WTC11 (cell line): ENCODE data around the gene STXBP2. TPM values are rescaled to one million over a fixed set of nuclear protein-coding genes. Genes with fewer than 3 reads are reported as not detected.
A peak's percentile ranks its signal among the peaks of the same experiment; 100 is the strongest.

Experiments
- ATAC-seq: fragments of 200-7000 bp; cut with Tn5 transposase; 2 replicates; pipeline ENCODE4 v1.10.0; 2021; ENCODE audit warnings: mild to moderate bottlenecking, moderate library complexity
- CTCF ChIA-PET: fragments of 300-600 bp; sonication (Branson Sonifier 250); formaldehyde crosslinking; loops from one replicate; lab custom pipeline; 2021; ENCODE audit warnings: antibody characterized with exemption; lab: Charles Lee
- POLR2A ChIA-PET: fragments of 350-600 bp; sonication (Branson Sonifier 250); formaldehyde crosslinking; loops from one replicate; lab custom pipeline; 2021; ENCODE audit warnings: antibody characterized with exemption; lab: Charles Lee
- DNase-seq: peaks from one replicate; pipeline ENCODE4 v3.0.0; 2021; ENCODE audit warnings: low spot score
- H3K27ac Mint-ChIP-seq: 2 replicates; pipeline ENCODE4 v1.8.0; 2021; ENCODE audit warnings: mixed read lengths
- H3K27me3 Mint-ChIP-seq: 2 replicates; pipeline ENCODE4 v1.8.0; 2021; ENCODE audit warnings: low read depth, mild to moderate bottlenecking, moderate library complexity, mixed read lengths
- H3K36me3 Mint-ChIP-seq: 2 replicates; pipeline ENCODE4 v1.8.0; 2021; ENCODE audit warnings: mixed read lengths
- H3K4me1 Mint-ChIP-seq: 2 replicates; pipeline ENCODE4 v1.8.0; 2022; ENCODE audit warnings: mixed read lengths
- H3K4me3 Mint-ChIP-seq: 2 replicates; pipeline ENCODE4 v1.8.0; 2021; ENCODE audit warnings: mild to moderate bottlenecking, moderate library complexity, mixed read lengths
- H3K9me3 Mint-ChIP-seq: 2 replicates; pipeline ENCODE4 v1.8.0; 2021; ENCODE audit warnings: mixed read lengths
- AFF4 ChIP-seq: sonication (generic); formaldehyde crosslinking; IDR thresholded peaks from 2 replicates; pipeline ENCODE4 v1.8.1; 2023; ENCODE audit warnings: mild to moderate bottlenecking, missing genetic modification reagents, borderline replicate concordance
- ARID4B ChIP-seq: sonication (generic); formaldehyde crosslinking; IDR thresholded peaks from 2 replicates; pipeline ENCODE4 v1.8.0; 2023; ENCODE audit warnings: missing genetic modification reagents, mild to moderate bottlenecking, borderline replicate concordance
- CBFB ChIP-seq: sonication (generic); formaldehyde crosslinking; IDR thresholded peaks from 2 replicates; pipeline ENCODE4 v1.8.1; 2022; ENCODE audit warnings: mild to moderate bottlenecking, low read depth, missing genetic modification reagents
- CTCF ChIP-seq: fragments of 200-600 bp; IDR thresholded peaks from 2 replicates; pipeline ENCODE4 v1.8.0; 2022; ENCODE audit warnings: antibody characterized with exemption
- ELF4 ChIP-seq: sonication (generic); formaldehyde crosslinking; IDR thresholded peaks from 2 replicates; pipeline ENCODE4 v1.8.1; 2022; ENCODE audit warnings: low read depth, mild to moderate bottlenecking, moderate library complexity, missing genetic modification reagents
- EMX1 ChIP-seq: fragments of 250-450 bp; sonication (Bioruptor Pico); IDR thresholded peaks from 2 replicates; pipeline ENCODE4 v1.8.0; 2021; ENCODE audit warnings: mild to moderate bottlenecking
- FOXJ3 ChIP-seq: sonication (generic); formaldehyde crosslinking; IDR thresholded peaks from 2 replicates; pipeline ENCODE4 v1.9.0; 2021; ENCODE audit warnings: missing genetic modification reagents, mild to moderate bottlenecking, borderline replicate concordance
- FOXK1 ChIP-seq: sonication (generic); formaldehyde crosslinking; IDR thresholded peaks from 2 replicates; pipeline ENCODE4 v1.8.0; 2022; ENCODE audit warnings: mild to moderate bottlenecking, moderate library complexity, missing genetic modification reagents
- IRF1 ChIP-seq: sonication (generic); formaldehyde crosslinking; IDR thresholded peaks from 2 replicates; pipeline ENCODE4 v1.8.0; 2023; ENCODE audit warnings: missing genetic modification reagents
- MXD4 ChIP-seq: fragments of 250-450 bp; sonication (Bioruptor Pico); IDR thresholded peaks from 2 replicates; pipeline ENCODE4 v1.8.0; 2021; ENCODE audit warnings: mild to moderate bottlenecking, moderate library complexity, borderline replicate concordance
- NR2C2 ChIP-seq: sonication (generic); formaldehyde crosslinking; IDR thresholded peaks from 2 replicates; pipeline ENCODE4 v1.8.0; 2022; ENCODE audit warnings: mild to moderate bottlenecking, missing genetic modification reagents
- RORB ChIP-seq: fragments of 250-450 bp; sonication (Bioruptor Pico); IDR thresholded peaks from 2 replicates; pipeline ENCODE4 v1.9.0; 2021; ENCODE audit warnings: mild to moderate bottlenecking
- SOX15 ChIP-seq: fragments of 250-450 bp; sonication (Bioruptor Pico); IDR thresholded peaks from 2 replicates; pipeline ENCODE4 v1.9.0; 2021; ENCODE audit warnings: mild to moderate bottlenecking
- TEAD4 ChIP-seq: sonication (generic); formaldehyde crosslinking; IDR thresholded peaks from 2 replicates; pipeline ENCODE4 v1.8.0; 2022; ENCODE audit warnings: mild to moderate bottlenecking, missing genetic modification reagents
- USF1 ChIP-seq: sonication (generic); formaldehyde crosslinking; IDR thresholded peaks from 2 replicates; pipeline ENCODE4 v1.8.0; 2022; ENCODE audit warnings: mild to moderate bottlenecking, missing genetic modification reagents
- USF2 ChIP-seq: sonication (generic); formaldehyde crosslinking; IDR thresholded peaks from 2 replicates; pipeline ENCODE4 v1.8.1; 2023; ENCODE audit warnings: mild to moderate bottlenecking, missing genetic modification reagents, moderate library complexity
- ZBTB43 ChIP-seq: sonication (generic); formaldehyde crosslinking; IDR thresholded peaks from 2 replicates; pipeline ENCODE4 v1.8.1; 2023; ENCODE audit warnings: mild to moderate bottlenecking, missing genetic modification reagents
- ZMAT4 ChIP-seq: fragments of 250-450 bp; sonication (Bioruptor Pico); IDR thresholded peaks from 2 replicates; pipeline ENCODE4 v1.9.0; 2021; ENCODE audit warnings: mild to moderate bottlenecking
- ZNF121 ChIP-seq: sonication (generic); formaldehyde crosslinking; IDR thresholded peaks from 2 replicates; pipeline ENCODE4 v1.8.0; 2023; ENCODE audit warnings: missing genetic modification reagents
- ZNF219 ChIP-seq: sonication (generic); formaldehyde crosslinking; IDR thresholded peaks from 2 replicates; pipeline ENCODE4 v1.8.0; 2023; ENCODE audit warnings: missing genetic modification reagents, mild to moderate bottlenecking, borderline replicate concordance
- total RNA-seq: library from RNA; stranded (reverse); gene quantifications from 3 replicates; pipeline ENCODE4 v1.2.3, GENCODE V29; 2021

Gene STXBP2
- total RNA-seq, 1 experiment from 2014 or later: 68.9 TPM

GRCh38 chr19:7668842-7669241, 31.9 kb downstream of the STXBP2 start, which contains the start of gene RETN:
RETN (plus strand) TSS chr19:7669049; CDS start chr19:7669327, 278 bp downstream.
- Mint-ChIP-seq H3K4me1 (peaks cover 9% of the 10 kb centered on the region), H3K27me3 (peaks cover 82% of the 10 kb centered on the region), H3K4me3 (peak within 1 kb of the TSS; percentile 86), H3K36me3 (no peaks in the 10 kb centered on the region), H3K9me3 (peaks cover 1% of the 10 kb centered on the region), H3K27ac (no peak within 1 kb of the TSS)
- POLR2A ChIA-PET: interaction anchor here (0.5 kb wide), 1 partner anchor 116 kb away, joined by 3 read pairs; no protein-coding TSS in a partner anchor
- CTCF ChIA-PET: interaction anchor here (3.1 to 5.5 kb wide), 2 partner anchors 12 to 101 kb away, joined by 31 to 57 read pairs; partner anchors contain the start of gene TRAPPC5
- no peak for DNase-seq
- ATAC-seq: no peak
- TF ChIP-seq CBFB (CRISPR knock-in tag) (no peak), ZBTB43 (CRISPR knock-in tag) (no peak), USF2 (CRISPR knock-in tag) (no peak)

GRCh38 chr19:7669641-7670040, 32.7 kb downstream of the STXBP2 start:
- CTCF ChIA-PET: interaction anchor here (1.8 to 5.5 kb wide), 3 partner anchors 11 to 130 kb away, joined by 5 to 57 read pairs (median 31); partner anchors contain the start of gene TRAPPC5

More at GRCh38 chr19:7669641-7670040, 32.7 kb downstream of the STXBP2 start:
- Mint-ChIP-seq H3K9me3 (peaks cover 5% of the 10 kb centered on the region), H3K27ac (no peak overlapping the region), H3K4me1 (peaks cover 9% of the 10 kb centered on the region), H3K27me3 (peaks cover 90% of the 10 kb centered on the region), H3K4me3 (peak overlapping the region; percentile 86), H3K36me3 (no peaks in the 10 kb centered on the region; the same call in 1 of the 2 replicates)
- DNase-seq (no peak), ATAC-seq (no peak)
- TF ChIP-seq TEAD4 (CRISPR knock-in tag): no peak
- TF ChIP-seq ZMAT4 (CRISPR knock-in tag): no peak
- no peak for TF ChIP-seq USF1 (CRISPR knock-in tag)
- TF ChIP-seq NR2C2 (CRISPR knock-in tag): no peak
- no peak for TF ChIP-seq ELF4 (CRISPR knock-in tag)
- no peak for TF ChIP-seq EMX1 (CRISPR knock-in tag)
- no peak for TF ChIP-seq ZNF219 (CRISPR knock-in tag)
- no peak for TF ChIP-seq CTCF
- TF ChIP-seq FOXJ3 (CRISPR knock-in tag): no peak
- TF ChIP-seq ARID4B (CRISPR knock-in tag): no peak
- no peak for TF ChIP-seq FOXK1 (CRISPR knock-in tag)
- TF ChIP-seq SOX15: no peak
- no peak for TF ChIP-seq ZNF121 (CRISPR knock-in tag)
- no peak for TF ChIP-seq MXD4 (CRISPR knock-in tag)
- no peak for TF ChIP-seq RORB (CRISPR knock-in tag)
- no peak for TF ChIP-seq AFF4 (CRISPR knock-in tag)
- no peak for TF ChIP-seq IRF1
- POLR2A ChIA-PET: no interaction called here
